ENCODE results near the gene DBNDD2.

GRCh38 chr20:45407067-45407745, 883 bp upstream of the DBNDD2 start:
- TF ChIP-seq CTCF (IDR thresholded peaks at IDR 0.05) (no peak), POLR2A (IDR thresholded peaks at IDR 0.05) (no peak)
